Left ventricle myocardium inferior (tissue), 1 donor: ENCODE data around the gene HMBS. TPM values are rescaled to one million over a fixed set of nuclear protein-coding genes. Genes with fewer than 3 reads are reported as not detected.
"Not testable (repeated sequence)": the region's sequence is repeated elsewhere in the genome, so short reads cannot be mapped to it uniquely, and the experiment has no call there.

Source experiments
- DNase-seq: peaks from one replicate; pipeline ENCODE4 v3.0.0-alpha.2; 2020
- H3K27ac ChIP-seq: fragments of 200-600 bp; replicated peaks from 2 replicates; pipeline ENCODE4 v1.8.0; 2021
- H3K27me3 ChIP-seq: fragments of 200-600 bp; 2 replicates; pipeline ENCODE4 v1.8.0; 2021; ENCODE audit warnings: low read depth
- H3K36me3 ChIP-seq: fragments of 200-600 bp; 2 replicates; pipeline ENCODE4 v1.8.0; 2021
- H3K4me1 ChIP-seq: fragments of 200-600 bp; 2 replicates; pipeline ENCODE4 v1.8.0; 2021
- H3K4me3 ChIP-seq: fragments of 200-600 bp; 2 replicates; pipeline ENCODE4 v1.8.0; 2021; ENCODE audit warnings: mild to moderate bottlenecking, moderate library complexity
- H3K9me3 ChIP-seq: fragments of 200-600 bp; replicated peaks from 2 replicates; pipeline ENCODE4 v1.8.0; 2021
- CTCF ChIP-seq: fragments of 200-600 bp; IDR thresholded peaks from 2 replicates; pipeline ENCODE4 v1.8.0; 2021; ENCODE audit warnings: antibody characterized with exemption, mild to moderate bottlenecking, borderline replicate concordance
- intact Hi-C: fragments of 100-400 bp; cut with micrococcal nuclease; formaldehyde crosslinking; loops from one replicate; pipeline ENCODE4 v1.11.0; 2022
- total RNA-seq: library from RNA; stranded (reverse); fragmentation: NEBNext Ultra II Directional; extraction: Animal tissue kit (Norgen Biotek cat#: 25700); gene quantifications from one replicate; pipeline ENCODE4 v1.2.1, GENCODE V29; 2021
- donor health status: DM: no; HTN: yes; CAD: no; lungs with severe emphysema.

Gene HMBS
- total RNA-seq, 1 donor from 2014 or later: 25.2 TPM

GRCh38 chr11:119125821-119126220 is 41.1 kb downstream of the HMBS start:
- no peak overlapping the region for H3K4me3 ChIP-seq
- peak overlapping the region; percentile 18 for H3K27ac ChIP-seq
- TF ChIP-seq CTCF: no peak
- no peaks in the 10 kb centered on the region for H3K9me3 ChIP-seq
- no peak for DNase-seq
- H3K27me3 ChIP-seq: no peaks in the 10 kb centered on the region
- H3K36me3 ChIP-seq: peaks cover 54% of the 10 kb centered on the region
- intact Hi-C loops: no loop called here
- peaks cover 40% of the 10 kb centered on the region for H3K4me1 ChIP-seq

- Histone ChIP-seq H3K9me3 (no peaks in the 10 kb centered on the region), H3K27ac (peak overlapping the region; percentile 36), H3K27me3 (no peaks in the 10 kb centered on the region), H3K4me1 (peaks cover 34% of the 10 kb centered on the region), H3K36me3 (peaks cover 64% of the 10 kb centered on the region), H3K4me3 (no peak overlapping the region)
- no peak for DNase-seq
- intact Hi-C loops: no loop called here
- TF ChIP-seq CTCF: no peak
Observed at GRCh38 chr11:119126675-119127268, 42.1 kb downstream of the HMBS start.

GRCh38 chr11:119130662-119131061 is 46.0 kb downstream of the HMBS start:
- H3K27ac ChIP-seq: no peak overlapping the region
- DNase-seq: no peak
- H3K4me1 ChIP-seq: peaks cover 16% of the 10 kb centered on the region
- no peak for TF ChIP-seq CTCF
- peaks cover 73% of the 10 kb centered on the region for H3K36me3 ChIP-seq
- H3K4me3 ChIP-seq: no peak overlapping the region
- intact Hi-C loops: no loop called here
- H3K9me3 ChIP-seq: no peaks in the 10 kb centered on the region
- no peaks in the 10 kb centered on the region for H3K27me3 ChIP-seq

- Histone ChIP-seq H3K4me1 (no peaks in the 10 kb centered on the region), H3K36me3 (peaks cover 53% of the 10 kb centered on the region), H3K4me3 (no peak overlapping the region), H3K27me3 (no peaks in the 10 kb centered on the region), H3K9me3 (no peaks in the 10 kb centered on the region), H3K27ac (no peak overlapping the region)
- peak; percentile 49 for TF ChIP-seq CTCF
- no peak for DNase-seq
- intact Hi-C loops: no loop called here
Observed at GRCh38 chr11:119134389-119134978, 49.8 kb downstream of the HMBS start.

GRCh38 chr11:119139276-119139675 is 54.6 kb downstream of the HMBS start:
- H3K27ac ChIP-seq, intact Hi-C loops, H3K36me3 ChIP-seq, H3K4me3 ChIP-seq, H3K27me3 ChIP-seq, H3K9me3 ChIP-seq, DNase-seq, H3K4me1 ChIP-seq: not testable (repeated sequence)

Other genes starting within 250 kb of the HMBS start
- not detected for gene CXCR5, start 201.0 kb upstream of the HMBS start, total RNA-seq
- 43.8 TPM for gene BCL9L, start 159.0 kb upstream of the HMBS start, total RNA-seq
- not detected for gene UPK2, start 128.6 kb upstream of the HMBS start, total RNA-seq
- gene FOXR1, start 113.1 kb upstream of the HMBS start, total RNA-seq: not detected
- gene CENATAC, start 86.7 kb upstream of the HMBS start, total RNA-seq: 9.7 TPM
- 767 TPM for gene RPS25, start 66.5 kb upstream of the HMBS start, total RNA-seq
- gene TRAPPC4, start 66.1 kb upstream of the HMBS start, total RNA-seq: 32.7 TPM
- 5.4 TPM for gene SLC37A4, start 54.0 kb upstream of the HMBS start, total RNA-seq
- 71.8 TPM for gene HYOU1, start 27.7 kb upstream of the HMBS start, total RNA-seq
- gene VPS11, start 17.1 kb upstream of the HMBS start, total RNA-seq: 22.0 TPM
- gene DPAGT1, start 17.0 kb downstream of the HMBS start, total RNA-seq: 15.4 TPM
- gene C2CD2L, start 22.5 kb downstream of the HMBS start, total RNA-seq: 10.8 TPM
- gene HINFP, start 36.7 kb downstream of the HMBS start, total RNA-seq: 13.9 TPM
- 1.8 TPM for gene ABCG4, start 64.2 kb downstream of the HMBS start, total RNA-seq
- gene NLRX1, start 83.8 kb downstream of the HMBS start, total RNA-seq: 32.2 TPM
- gene NHERF4, start 100.6 kb downstream of the HMBS start, total RNA-seq: not detected
- gene CBL, start 121.5 kb downstream of the HMBS start, total RNA-seq: 7.0 TPM
- gene MCAM, start 232.2 kb downstream of the HMBS start, total RNA-seq: 59.2 TPM
- gene RNF26, start 249.6 kb downstream of the HMBS start, total RNA-seq: 14.0 TPM